Stimulated activated CD8-positive, alpha-beta memory T cell treated with anti-CD3 and anti-CD28 coated beads, Interleukin-12 subunit alpha, Interleukin-12 subunit beta, amount 100 ng/mL, for 4 hours (primary cell): ENCODE measurements around the gene ANO6.
"Not testable (repeated sequence)": the region's sequence is repeated elsewhere in the genome, so short reads cannot be mapped to it uniquely, and the experiment has no call there.

ENCODE experiments used
- DNase-seq: peaks from one replicate; pipeline ENCODE4 v3.0.0-alpha.2; 2020; ENCODE audit warnings: low read depth

The ANO6 gene

GRCh38 chr12:45242180-45242579 lies 26.3 kb downstream of the ANO6 start:
- no peak for DNase-seq

DNA sequence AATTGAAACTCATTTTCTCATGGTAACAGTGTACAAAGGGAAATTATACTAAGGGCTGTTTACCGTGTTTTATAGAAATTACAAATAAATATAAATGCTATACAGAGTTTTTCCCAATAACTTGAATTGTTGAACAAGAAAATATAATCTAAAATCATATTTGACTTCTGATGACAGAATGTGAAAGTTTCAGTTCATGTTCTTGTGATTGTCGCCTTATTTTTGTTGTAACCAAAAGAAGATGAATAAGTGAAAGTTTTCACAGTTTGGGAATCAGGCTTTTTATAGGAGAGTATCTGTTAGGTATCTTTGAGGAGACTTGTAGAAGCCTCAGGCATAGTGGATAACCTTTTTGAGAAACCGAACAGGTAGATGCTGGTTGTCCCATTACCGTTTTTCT lies 28.1 kb downstream of the ANO6 start:
- no peak for DNase-seq

- DNase-seq, result no peak
Observed at GRCh38 chr12:45244561-45245343, 28.9 kb downstream of the ANO6 start.

DNA sequence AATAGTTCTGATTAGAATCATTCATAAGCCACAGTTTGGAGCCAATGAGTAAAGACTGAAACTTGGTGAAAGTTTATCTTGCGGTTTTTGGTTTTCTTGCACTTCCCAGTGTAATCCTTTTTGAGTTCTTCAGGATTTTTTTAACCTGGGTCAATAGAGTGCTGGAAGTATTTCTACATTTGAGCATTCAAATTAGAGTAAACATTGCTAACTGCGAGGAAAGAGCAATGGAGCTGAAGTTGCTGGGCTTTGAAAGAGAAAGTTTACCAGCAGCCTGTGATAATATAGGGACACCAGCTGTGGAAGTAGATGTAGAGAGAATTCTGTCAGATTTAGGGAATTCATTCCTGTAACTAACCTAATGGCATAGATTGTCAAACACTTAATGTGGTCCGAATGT lies 30.3 kb downstream of the ANO6 start:
- no peak for DNase-seq

GRCh38 chr12:45247589-45247988 lies 31.7 kb downstream of the ANO6 start:
- no peak for DNase-seq

GRCh38 chr12:45248095-45248494 lies 32.2 kb downstream of the ANO6 start:
- DNase-seq, result no peak

- no peak for DNase-seq
Observed at GRCh38 chr12:45254254-45254653, 38.4 kb downstream of the ANO6 start.

DNA sequence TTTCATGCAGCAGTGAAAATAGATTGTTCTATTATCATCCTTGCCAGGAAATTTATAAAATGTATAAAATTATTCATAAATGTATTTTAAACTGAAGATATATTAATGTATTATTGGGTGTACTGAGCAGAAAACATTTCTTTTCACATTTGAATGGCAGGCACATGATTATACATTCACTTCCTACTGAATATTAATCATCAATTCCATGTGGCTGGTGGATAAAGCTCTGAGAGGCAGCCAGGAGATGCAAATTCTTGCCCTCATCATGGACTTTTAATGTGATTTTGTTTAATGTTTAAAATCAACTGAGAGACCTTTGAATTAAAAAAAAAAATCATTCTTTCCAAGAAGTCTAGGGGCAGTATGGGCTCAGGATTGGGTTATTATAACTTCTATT lies 40.8 kb downstream of the ANO6 start:
- no peak for DNase-seq

DNA sequence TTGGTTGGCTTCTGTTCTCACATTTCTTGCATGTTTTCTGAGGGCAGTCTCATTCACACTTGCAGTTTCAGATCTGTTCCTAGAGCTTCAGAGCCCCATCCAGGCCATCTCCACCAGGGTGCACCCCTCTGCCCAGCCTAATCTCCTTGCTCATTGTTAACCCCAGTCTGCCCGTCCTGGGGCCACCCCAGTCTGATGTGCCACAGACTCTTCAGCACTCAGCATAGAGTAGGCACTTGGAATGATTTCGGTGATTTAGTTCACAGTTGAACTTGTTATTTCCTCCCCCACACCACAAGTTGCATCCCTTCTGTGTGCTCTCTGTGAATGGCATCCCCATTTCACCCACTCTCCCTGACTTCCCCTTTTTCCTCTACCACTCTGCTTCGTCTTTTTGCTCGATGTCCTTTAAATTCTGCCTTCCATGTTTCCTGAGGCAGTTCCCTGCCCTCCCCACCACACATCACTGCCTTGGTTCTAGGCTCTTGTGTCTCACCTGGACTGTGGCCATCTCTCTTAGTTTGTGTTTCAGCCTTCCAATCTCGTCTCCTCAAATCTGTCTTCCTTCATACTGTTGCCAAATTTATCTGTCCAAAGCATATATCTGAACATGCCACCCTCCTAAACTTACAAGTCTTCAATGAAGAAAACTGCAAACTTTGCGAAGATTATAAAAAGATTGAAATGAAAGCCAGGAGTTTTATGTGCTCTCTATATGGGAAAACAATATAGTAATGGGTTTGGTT lies 41.5 kb downstream of the ANO6 start:
- DNase-seq, result no peak

DNA sequence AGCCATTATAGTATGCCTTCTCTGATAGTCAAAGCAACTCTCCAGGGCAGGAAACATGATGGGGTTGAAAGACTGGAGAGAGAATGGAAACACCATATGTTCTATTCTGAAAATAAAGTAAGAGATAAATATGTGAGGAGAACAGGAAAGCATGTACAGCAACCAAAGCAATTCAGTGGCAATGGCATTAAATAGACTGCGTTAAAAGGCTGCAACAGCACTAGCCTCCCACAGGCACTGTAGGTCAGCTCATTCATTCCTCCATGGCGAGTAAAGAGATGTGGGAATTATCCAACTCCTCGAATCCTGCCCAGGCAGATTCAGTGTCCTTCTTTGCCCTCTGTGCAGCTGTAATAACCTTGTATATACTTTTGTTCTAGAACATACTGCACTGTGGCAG lies 43.8 kb downstream of the ANO6 start:
- DNase-seq, result no peak

DNA sequence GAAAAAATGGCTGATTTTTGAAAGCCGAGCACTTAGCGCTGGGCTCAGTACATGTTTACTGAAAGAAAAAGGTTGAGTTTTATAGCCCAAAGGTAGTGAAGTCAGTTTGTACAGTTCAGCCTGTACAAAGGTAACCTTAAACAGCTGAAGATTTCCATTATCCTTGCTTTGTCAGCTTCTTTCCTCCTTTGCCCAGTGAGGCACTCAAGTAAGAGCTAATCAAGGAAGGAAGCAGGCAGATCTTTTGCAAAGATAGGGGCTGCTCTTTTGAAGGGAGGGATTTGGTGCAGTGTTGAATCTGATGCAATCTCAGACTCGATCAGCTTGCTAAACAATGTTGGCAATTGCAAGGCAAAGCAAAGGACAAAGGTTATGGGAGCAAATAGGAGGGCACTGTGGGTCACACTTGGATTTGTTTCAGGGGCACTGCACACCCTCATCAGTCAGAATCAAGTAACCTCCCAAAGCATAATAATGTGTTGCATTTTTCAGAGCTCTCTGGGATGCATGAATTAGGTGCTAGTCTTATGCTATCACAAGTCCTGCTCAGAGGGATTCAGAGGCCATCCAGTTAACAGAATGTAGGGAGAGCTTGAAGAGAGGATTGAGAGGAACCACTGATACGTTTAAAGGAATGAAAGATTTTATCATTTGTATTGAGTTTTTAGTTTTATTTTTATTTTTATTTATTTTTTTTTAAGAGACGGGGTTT lies 44.4 kb downstream of the ANO6 start:
- no peak for DNase-seq

DNA sequence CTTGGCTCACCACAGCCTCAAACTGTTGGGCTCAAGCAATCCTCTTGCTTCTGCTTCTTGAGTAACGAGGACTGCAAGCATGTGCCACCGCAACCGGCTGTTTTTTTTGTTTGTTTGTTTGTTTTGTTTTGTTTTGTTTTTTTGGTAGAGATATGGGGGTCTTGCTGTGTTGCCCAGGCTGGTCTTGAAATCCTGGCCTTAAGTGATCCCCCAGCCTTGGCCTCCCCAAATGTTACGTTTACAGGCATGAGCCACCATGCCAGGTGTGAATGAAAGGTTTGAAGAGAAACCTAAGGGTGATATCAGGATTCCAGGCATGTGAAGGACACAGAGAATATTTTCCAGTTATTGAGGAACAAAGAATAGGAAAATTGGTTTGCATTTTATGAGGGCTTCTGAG lies 45.0 kb downstream of the ANO6 start:
- DNase-seq, result no peak

DNA sequence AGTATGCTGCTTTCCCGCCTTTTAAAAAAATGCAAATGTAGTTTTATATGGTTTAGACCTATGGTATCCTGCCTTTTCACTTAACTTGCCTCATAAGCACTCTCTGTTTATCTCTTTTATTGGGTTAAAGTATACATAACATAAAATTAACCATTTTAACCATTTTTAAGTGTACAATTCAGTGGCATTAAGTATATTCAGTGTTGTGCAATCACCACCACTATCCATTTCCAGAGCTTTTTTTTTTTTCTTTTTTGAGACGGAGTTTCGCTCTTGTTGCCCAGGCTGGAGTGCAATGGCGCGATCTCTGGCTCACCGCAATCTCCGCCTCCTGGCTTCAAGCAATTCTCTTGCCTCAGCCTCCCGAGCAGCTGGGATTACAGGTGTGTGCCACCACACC lies 46.3 kb downstream of the ANO6 start:
- DNase-seq, result not testable (repeated sequence)

DNA sequence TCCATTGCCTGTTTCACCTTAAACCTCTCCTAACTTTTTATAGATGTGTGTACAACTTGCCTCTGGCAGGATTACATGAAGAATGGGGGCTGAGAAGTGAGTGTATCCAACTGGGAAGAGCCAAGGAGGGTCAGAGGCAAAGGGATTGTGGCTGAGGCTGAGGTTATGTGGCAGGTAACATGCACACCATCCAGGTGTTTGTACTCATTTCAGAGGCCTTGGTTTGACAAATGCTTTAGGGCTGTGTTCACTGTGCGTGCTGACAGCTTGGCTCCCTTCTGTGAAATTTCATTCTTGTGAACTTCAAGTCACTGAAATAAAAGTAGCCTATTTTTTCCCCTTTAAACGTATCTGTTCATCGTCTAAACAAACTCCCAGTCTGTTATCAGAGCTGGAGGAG lies 47.7 kb downstream of the ANO6 start:
- DNase-seq, result no peak

- DNase-seq, result no peak
Observed at GRCh38 chr12:45268672-45269411, 52.9 kb downstream of the ANO6 start.

- no peak for DNase-seq
Observed at GRCh38 chr12:45269412-45269751, 53.5 kb downstream of the ANO6 start.

DNA sequence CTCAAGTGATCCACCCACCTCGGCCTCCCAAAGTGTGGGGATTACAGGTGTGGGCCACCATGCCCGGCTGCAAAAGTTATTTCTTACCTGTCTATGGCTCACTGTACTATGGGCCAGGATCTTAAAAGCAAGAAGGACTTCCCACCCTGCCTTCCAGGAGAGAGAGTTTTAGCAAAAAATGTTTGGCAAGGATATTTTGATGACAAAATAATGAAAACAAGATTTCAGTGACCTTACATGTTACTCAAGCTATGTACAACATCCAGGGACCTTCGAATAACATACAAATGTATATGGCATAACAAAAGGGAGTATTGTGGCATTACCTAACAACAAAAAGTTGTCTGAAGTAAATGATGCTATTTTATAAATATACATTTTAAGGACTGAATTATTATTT lies 55.1 kb downstream of the ANO6 start:
- DNase-seq, result no peak

DNA sequence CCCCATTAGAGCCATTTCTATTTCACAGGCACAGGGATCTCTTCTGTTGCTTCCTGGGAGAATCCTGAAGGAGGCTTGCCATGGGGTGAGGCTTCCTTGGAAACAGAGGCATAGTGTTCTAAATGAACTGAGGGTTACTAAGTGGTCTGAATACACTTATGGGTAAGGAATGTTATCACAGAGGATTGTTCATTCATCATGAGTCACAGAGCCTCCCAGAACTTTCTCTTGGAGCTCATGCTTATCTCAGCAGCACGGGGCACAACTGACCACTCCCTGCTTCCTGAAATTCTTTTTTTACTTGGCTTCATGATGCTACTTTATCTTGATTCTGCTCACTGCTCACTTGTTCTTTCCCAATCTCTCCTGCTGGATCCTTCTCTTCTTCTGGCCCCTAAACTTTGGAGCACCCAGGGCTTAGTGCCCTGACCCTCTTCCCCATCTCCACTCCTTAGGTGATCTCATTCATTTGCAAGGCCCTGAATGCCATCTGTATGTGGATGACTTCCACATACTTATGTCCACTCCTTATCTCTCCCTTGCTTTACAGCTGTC lies 57.9 kb downstream of the ANO6 start:
- no peak for DNase-seq

- no peak for DNase-seq
Observed at GRCh38 chr12:45276154-45276755, 60.4 kb downstream of the ANO6 start.

DNA sequence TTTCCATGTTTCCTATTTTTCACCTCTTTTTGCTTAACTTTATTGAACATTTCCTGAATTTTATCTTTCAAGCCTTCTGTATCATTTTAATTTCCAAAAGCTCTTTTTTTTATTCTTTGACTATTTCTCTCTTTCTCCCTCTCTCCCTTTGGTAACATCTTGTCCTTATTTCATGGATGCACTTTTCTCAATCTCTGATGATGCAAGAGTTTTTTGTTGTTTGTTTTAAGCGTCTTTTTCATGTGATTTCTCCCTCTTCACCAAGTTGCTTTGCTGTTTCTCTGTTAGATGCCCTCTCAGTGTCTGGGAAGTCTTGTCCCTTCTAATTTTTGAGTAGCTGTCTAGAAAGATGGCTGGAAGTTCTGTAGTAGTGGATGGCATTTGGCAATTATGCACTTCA lies 62.6 kb downstream of the ANO6 start:
- DNase-seq, result no peak

DNA sequence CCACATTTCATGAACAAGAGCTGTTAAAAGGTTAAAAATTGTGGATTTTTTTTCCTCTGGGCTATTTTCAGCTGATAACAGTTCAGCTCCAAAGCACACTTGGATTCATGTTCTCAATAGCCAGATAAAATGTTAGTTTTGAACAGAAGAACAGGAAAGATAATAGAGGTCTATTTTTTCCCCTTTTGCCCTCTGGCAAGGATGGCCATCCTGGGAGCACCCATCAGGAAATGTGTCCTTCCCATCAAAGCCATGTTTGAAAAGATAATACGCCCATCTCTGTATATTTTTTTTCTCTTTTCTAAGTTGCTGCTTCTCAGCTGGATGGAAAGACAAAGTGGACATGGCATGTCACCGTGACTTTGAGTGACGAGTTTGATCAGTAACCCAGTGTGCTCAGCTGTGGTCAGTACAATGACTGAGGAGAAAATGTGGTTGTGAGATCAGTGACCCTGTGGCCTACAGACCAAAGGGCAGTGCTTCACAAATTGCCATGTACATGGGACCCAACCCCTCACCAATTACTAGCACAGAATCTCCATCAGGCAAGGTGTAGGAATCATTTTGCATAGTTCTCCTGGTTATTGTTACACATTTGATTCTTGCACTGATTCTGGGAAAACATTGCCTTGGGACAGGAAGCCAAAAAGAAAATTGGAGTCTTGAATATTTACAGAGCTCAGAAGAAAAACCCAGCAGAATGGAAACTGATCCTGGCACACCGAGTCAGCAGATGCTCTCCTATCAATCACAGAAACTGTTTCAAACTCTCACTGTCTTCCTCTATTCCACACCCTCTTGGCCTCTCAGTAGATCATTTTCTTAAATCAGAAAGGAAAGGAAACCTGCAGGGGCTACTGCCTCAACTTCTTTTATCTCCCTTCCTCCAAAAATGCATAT lies 64.3 kb downstream of the ANO6 start:
- DNase-seq, result no peak
